Left cardiac atrium (tissue), 4 donors: Measurements from ENCODE around the gene URI1. TPM values are rescaled to one million over a fixed set of nuclear protein-coding genes. Genes with fewer than 3 reads are reported as not detected.
"Not testable (repeated sequence)": the region's sequence is repeated elsewhere in the genome, so short reads cannot be mapped to it uniquely, and the experiment has no call there.

Experiments
- ATAC-seq, 2 donors: fragments of 200-7000 bp; cut with Tn5 transposase; one replicate each; pipeline ENCODE4 v1.9.1; 2020; ENCODE audit warnings: mild to moderate bottlenecking in 2 of 2, moderate library complexity in 2 of 2
- DNase-seq: peaks from one replicate; pipeline ENCODE4 v3.0.0-alpha.2; 2020
- intact Hi-C, 2 donors: fragments of 100-400 bp; cut with DNase I; formaldehyde crosslinking; loops; one replicate each; pipeline versions ENCODE4 v1.14.1 to v1.15.1; 2022 to 2023
- total RNA-seq, 2 donors: library from RNA; stranded (reverse); fragmentation: NEBNext Ultra II Directional; extraction: Animal tissue kit (Norgen Biotek cat#: 25700); gene quantifications; one replicate each; pipeline ENCODE4 v1.2.1, GENCODE V29; 2021
- donor health status: DM: no; HTN: yes; CAD: no.
- donor health status: DM: no; HTN: yes; CAD: no; lungs with severe emphysema.
- donor health status: DM: yes; HTN: yes; CAD: no.
- donor health status: Dilated cardiomyopathy.

Gene URI1
- total RNA-seq, 2 donors from 2014 or later: 35.2 to 37.1 TPM

GRCh38 chr19:29936409-29936808 is 5.6 kb upstream of the URI1 start:
- ATAC-seq (no peak), DNase-seq (no peak)
- intact Hi-C loops: no loop called here

GRCh38 chr19:29939628-29940027 is 2.4 kb upstream of the URI1 start:
- no peak for DNase-seq
- ATAC-seq: no peak
- intact Hi-C loops: no loop called here

GRCh38 chr19:29940971-29941585 is 961 bp upstream of the URI1 start:
- intact Hi-C loops: no loop called here
- DNase-seq: no peak
- no peak for ATAC-seq

GRCh38 chr19:29942404-29943261 is 594 bp downstream of the URI1 start:
- peak; percentile 64 for DNase-seq

GRCh38 chr19:29943615-29944014 is 1.6 kb downstream of the URI1 start:
- DNase-seq: no peak
- intact Hi-C loops: no loop called here
- ATAC-seq: no peak

More at GRCh38 chr19:29942404-29943261, 594 bp downstream of the URI1 start:
- intact Hi-C loops: no loop called here
- peak; percentile 80 to 81 for ATAC-seq

GRCh38 chr19:29944390-29945012 is 2.5 kb downstream of the URI1 start:
- intact Hi-C loops: no loop called here
- no peak for ATAC-seq
- DNase-seq: no peak

- intact Hi-C loops: no loop called here
- no peak for ATAC-seq
- no peak for DNase-seq
Measured at GRCh38 chr19:29945017-29945416, 3.0 kb downstream of the URI1 start.

GRCh38 chr19:29945433-29945832 is 3.4 kb downstream of the URI1 start:
- no peak for DNase-seq
- intact Hi-C loops: no loop called here
- ATAC-seq: no peak

- DNase-seq (no peak), ATAC-seq (no peak)
- intact Hi-C loops: no loop called here
Measured at GRCh38 chr19:29946645-29947044, 4.6 kb downstream of the URI1 start.

- intact Hi-C loops: no loop called here
- ATAC-seq (no peak), DNase-seq (no peak)
Measured at GRCh38 chr19:29947871-29948270, 5.8 kb downstream of the URI1 start.

- DNase-seq, intact Hi-C loops: not testable (repeated sequence)
Measured at GRCh38 chr19:29948759-29949470, 6.9 kb downstream of the URI1 start.

GRCh38 chr19:29952177-29952576 is 10.1 kb downstream of the URI1 start:
- no peak for DNase-seq
- no peak for ATAC-seq
- intact Hi-C loops: no loop called here

More at GRCh38 chr19:29948759-29949470, 6.9 kb downstream of the URI1 start:
- not testable (repeated sequence) for ATAC-seq

- no peak for DNase-seq
- ATAC-seq: no peak
- intact Hi-C loops: no loop called here
Measured at GRCh38 chr19:29952646-29953045, 10.6 kb downstream of the URI1 start.

- ATAC-seq: no peak
- no peak for DNase-seq
- intact Hi-C loops: no loop called here
Measured at GRCh38 chr19:29953352-29954247, 11.6 kb downstream of the URI1 start.

- intact Hi-C loops: no loop called here
- ATAC-seq (no peak), DNase-seq (no peak)
Measured at GRCh38 chr19:29956855-29957254, 14.8 kb downstream of the URI1 start.

GRCh38 chr19:29961311-29961710 is 19.3 kb downstream of the URI1 start:
- no peak for DNase-seq
- intact Hi-C loops: no loop called here
- no peak for ATAC-seq

- intact Hi-C loops: no loop called here
- ATAC-seq: no peak
- no peak for DNase-seq
Measured at GRCh38 chr19:29962793-29963192, 20.8 kb downstream of the URI1 start.

- intact Hi-C loops: no loop called here
- ATAC-seq (no peak), DNase-seq (no peak)
Measured at GRCh38 chr19:29963576-29963975, 21.5 kb downstream of the URI1 start.

GRCh38 chr19:29964171-29964570 is 22.1 kb downstream of the URI1 start:
- ATAC-seq: no peak
- intact Hi-C loops: no loop called here
- DNase-seq: no peak
